ENCODE results near the gene IFITM10.

Gene IFITM10

DNA sequence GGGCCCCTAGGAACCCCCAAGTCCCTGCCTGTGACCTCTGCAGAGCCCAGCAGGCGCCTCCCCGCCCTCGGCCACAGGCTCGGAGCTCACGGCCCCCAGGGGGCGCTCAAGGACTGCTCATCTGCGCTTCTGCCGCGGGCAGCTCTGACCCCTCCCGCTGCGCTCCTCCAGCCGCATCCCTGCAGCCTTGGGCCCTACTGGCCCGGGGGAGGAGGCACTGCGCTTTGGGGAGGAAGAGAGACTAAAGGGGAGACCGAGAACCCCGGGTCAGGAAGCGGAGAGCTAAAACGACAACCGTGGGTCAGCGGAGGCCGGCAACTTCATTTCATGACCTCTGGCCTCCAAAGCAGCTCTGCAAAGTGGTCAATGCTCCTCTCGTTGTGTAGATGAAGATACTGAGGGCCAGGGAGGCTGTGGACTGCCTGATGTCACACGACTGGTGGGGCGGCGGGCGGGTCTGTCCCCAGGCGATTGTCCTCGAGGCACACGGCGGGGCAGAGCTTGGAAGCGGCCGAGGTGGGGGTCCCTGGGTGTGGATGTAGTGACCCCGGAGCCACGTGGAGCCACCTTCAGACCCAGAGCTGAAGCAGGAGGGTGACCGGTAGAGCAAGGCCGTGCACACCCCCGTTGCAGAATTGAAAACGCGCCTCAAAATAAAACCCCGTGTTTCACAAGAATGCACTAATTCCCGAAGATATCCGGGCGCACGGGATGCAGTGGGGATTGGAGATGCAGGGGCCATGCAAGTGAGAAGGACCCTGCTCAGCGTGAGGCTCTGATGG is 56.1 kb downstream of the IFITM10 start:
- DNase-seq (ENCODE audit: insufficient read length, low spot score): peak; percentile 34
- TF ChIP-seq, protein P1, sequence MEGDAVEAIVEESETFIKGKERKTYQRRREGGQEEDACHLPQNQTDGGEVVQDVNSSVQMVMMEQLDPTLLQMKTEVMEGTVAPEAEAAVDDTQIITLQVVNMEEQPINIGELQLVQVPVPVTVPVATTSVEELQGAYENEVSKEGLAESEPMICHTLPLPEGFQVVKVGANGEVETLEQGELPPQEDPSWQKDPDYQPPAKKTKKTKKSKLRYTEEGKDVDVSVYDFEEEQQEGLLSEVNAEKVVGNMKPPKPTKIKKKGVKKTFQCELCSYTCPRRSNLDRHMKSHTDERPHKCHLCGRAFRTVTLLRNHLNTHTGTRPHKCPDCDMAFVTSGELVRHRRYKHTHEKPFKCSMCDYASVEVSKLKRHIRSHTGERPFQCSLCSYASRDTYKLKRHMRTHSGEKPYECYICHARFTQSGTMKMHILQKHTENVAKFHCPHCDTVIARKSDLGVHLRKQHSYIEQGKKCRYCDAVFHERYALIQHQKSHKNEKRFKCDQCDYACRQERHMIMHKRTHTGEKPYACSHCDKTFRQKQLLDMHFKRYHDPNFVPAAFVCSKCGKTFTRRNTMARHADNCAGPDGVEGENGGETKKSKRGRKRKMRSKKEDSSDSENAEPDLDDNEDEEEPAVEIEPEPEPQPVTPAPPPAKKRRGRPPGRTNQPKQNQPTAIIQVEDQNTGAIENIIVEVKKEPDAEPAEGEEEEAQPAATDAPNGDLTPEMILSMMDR (IDR thresholded peaks at IDR 0.05; ENCODE audit: insufficient read depth, missing control alignments): peak; percentile 75
- no peak for FAIRE-seq

DNA sequence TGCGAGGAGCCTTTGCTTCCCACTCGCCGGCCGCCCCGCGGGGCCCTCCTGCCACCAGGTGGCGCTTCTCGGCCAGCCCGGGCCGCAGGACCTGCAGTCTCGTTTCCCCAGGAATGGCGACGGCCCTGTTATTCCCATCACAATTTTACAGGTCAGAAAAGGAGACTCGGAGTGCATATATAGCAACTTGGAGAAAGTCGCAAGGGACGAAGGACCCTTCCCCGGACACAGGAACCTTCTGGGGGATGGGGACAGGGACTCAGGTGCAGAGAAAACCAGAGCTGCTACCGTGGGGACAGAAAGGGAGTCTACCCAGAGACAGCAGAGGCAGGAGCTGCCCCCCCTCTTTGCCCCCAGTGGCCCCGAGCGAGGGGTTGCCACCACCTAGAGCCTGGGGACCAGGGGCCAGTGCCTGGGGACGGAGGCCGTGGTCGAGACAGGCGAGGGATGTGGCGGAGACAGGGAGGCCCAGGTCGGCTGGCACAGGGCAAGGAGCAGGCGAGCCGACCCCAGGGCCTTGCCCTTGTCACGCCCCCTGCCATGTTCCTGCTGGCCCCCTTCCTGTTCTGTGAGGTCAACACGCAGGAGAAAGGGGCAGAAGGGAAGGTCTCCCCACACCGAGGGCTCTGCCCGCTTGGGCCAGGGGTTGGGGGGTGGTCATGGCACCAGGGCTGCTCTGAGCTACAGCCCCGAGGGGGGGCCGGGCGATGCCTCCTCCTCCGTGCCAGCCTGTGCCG is 56.9 kb downstream of the IFITM10 start:
- TF ChIP-seq, protein P1 (IDR thresholded peaks at IDR 0.05; ENCODE audit: insufficient read depth, missing control alignments): peak; percentile 64
- peak; percentile 34 for DNase-seq (ENCODE audit: insufficient read length, low spot score)
- FAIRE-seq: no peak

DNA sequence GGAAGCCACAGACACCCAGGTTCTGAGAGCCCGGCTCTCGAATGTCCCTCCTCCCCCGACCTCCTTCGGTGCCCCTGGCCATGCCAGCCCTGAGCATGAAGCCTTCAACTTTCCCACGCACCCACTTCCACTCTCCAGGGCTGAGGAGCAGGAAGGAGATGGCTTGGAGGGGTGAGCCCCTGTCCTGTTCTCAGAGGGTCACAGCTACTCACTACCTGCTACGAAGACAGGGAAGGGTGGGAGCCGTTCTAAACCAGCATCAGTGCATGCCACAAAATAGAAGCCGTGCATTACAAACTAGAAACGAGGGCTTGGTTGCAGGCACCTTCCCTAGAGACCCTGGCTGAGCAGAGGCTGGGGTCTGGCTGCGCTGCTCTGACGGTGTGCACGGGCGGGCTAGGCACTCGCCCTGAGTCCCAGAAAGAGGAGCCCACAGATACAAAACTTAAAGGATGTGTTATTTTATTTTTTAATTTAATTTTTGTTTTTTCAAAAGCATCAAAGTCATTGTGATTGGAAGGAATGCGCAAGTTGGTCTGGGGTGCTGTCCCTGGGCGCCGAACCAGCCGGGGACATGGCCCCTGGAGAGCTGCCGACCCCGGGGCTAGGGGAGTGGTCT is 57.6 kb downstream of the IFITM10 start:
- DNase-seq (ENCODE audit: insufficient read length, low spot score) (no peak), FAIRE-seq (no peak)
- TF ChIP-seq, protein P1 (IDR thresholded peaks at IDR 0.05; ENCODE audit: insufficient read depth, missing control alignments): no peak

DNA sequence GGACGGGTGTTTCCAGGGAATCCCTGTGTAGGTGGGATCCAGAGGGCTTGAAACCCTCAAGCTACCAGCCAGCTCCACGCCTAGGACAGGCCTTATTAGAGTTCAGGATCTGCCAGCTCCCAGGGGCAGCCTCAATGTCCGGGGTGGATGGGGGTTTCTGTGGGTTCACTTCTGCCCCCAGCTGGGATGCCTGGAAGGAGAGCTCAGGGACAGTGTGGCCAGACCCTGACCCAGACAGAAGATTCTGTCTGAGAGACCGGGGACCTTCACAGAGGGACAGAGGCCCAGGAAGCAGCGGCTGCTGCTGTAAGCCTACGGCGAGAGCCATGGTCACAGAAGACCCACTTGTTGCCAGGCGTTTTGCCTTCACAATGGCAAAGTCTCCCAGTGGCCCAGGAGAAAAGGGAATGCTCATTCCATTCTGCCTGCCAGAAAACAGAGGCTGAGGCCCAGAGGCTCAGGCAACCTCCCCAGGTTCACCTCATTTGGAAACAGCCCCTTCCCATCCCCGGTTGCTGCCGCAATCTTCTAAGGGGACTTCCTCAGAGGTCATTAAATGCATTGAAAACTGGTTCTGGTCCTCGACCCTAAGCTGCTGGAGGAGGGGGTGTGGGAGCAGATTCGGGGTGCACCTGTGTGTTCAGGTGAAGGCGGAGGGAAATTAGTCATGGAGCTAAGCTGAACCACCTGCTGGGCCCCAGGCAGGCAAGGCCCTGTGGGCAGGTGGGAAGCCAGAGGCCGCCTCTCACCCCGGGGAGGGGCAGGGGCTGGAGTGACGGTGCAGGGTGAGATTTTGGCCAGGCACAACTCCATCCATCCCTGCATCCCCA is 58.3 kb downstream of the IFITM10 start:
- TF ChIP-seq, protein P1 (IDR thresholded peaks at IDR 0.05; ENCODE audit: insufficient read depth, missing control alignments): no peak
- no peak for FAIRE-seq
- DNase-seq (ENCODE audit: insufficient read length, low spot score): no peak

DNA sequence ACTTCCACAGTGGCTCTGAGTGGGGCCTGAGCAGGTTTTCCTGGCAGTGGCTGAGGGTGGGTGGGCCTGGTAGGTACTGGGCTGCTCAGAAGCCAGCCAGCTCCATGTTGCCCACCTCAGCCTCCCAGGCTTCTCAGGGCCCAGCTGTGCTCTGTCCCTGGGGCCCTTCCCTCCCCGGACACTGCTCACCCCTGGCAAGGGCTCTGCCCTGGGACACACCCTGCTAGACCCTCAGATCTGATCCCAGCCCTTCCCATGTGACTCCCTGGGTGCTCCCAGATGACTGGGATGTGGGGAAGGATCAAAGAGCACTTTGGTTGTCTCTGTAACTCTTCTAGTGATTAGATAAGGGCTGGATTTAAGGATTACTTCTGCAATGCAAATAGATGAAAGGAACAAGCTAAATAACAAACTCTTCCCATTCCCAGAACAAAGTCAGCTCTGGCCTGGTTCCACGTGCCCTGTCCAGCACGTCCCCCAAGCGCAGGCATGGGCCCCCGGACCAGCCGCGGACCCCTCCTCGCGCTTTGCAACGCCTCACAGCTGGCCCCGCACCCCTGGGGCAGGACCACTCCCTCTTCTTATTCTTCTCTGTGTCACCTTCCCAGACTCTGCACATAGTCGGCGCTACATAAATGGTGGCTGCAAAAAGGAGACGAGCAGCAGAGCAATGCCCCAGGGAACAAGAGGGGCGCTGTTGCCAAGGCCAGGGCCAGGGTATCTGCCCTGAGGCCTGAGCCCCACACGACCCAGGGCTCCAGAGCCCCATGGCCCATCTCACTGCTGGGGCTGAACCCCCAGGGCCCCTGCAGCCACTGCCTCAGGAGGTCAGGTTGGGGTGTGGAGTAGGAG is 59.1 kb downstream of the IFITM10 start:
- FAIRE-seq (no peak), DNase-seq (ENCODE audit: insufficient read length, low spot score) (no peak)
- TF ChIP-seq, protein P1 (IDR thresholded peaks at IDR 0.05; ENCODE audit: insufficient read depth, missing control alignments): no peak

All from D721Med (cell line).